Measurements from ENCODE around the gene MGAT4C. TPM values are rescaled to one million over a fixed set of nuclear protein-coding genes. Genes with fewer than 3 reads are reported as not detected.
A peak's percentile ranks its signal among the peaks of the same experiment; 100 is the strongest.

Gene MGAT4C
- total and polyA plus RNA-seq, 12 donors: 0.20 to 12.2 (median 3.6) TPM

DNA sequence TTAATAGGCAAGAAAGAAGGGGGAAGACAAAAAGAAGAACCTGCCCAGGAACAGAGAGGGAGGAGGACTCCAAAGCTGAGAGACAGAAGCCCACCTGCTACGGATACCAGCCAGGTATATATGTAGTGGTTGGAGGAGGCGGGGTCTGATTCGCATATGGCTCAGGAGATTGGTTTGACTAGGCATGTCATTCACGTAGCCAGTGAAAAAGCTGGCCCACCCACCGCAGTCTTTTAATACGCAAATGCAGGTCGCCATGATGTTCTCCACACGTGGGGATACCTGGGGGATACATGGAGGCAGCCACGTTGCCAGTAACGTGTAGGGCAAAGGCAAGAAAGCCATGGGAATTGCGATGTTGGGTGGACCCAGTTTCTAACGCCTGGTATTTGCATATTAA, 308.9 kb downstream of the MGAT4C start:
- ATAC-seq: no peak
- Histone ChIP-seq H3K27me3 (peaks cover 0 to 6% (median 0%) of the 10 kb centered on the region in 7 donors), H3K36me3 (no peaks in the 10 kb centered on the region), H3K4me3 (no peak overlapping the region), H3K9me3 (no peaks in the 10 kb centered on the region), H3K4me1 (no peaks in the 10 kb centered on the region), H3K27ac (no peak overlapping the region)
- intact Hi-C loops (cut with DNase I): no loop called here
- TF ChIP-seq, protein P1, sequence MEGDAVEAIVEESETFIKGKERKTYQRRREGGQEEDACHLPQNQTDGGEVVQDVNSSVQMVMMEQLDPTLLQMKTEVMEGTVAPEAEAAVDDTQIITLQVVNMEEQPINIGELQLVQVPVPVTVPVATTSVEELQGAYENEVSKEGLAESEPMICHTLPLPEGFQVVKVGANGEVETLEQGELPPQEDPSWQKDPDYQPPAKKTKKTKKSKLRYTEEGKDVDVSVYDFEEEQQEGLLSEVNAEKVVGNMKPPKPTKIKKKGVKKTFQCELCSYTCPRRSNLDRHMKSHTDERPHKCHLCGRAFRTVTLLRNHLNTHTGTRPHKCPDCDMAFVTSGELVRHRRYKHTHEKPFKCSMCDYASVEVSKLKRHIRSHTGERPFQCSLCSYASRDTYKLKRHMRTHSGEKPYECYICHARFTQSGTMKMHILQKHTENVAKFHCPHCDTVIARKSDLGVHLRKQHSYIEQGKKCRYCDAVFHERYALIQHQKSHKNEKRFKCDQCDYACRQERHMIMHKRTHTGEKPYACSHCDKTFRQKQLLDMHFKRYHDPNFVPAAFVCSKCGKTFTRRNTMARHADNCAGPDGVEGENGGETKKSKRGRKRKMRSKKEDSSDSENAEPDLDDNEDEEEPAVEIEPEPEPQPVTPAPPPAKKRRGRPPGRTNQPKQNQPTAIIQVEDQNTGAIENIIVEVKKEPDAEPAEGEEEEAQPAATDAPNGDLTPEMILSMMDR (IDR thresholded peaks at IDR 0.05): no peak
- no peak for DNase-seq
- 87 to 90% methylated on average over 12 of the region's 12 CpGs for WGBS, 2 donors

DNA sequence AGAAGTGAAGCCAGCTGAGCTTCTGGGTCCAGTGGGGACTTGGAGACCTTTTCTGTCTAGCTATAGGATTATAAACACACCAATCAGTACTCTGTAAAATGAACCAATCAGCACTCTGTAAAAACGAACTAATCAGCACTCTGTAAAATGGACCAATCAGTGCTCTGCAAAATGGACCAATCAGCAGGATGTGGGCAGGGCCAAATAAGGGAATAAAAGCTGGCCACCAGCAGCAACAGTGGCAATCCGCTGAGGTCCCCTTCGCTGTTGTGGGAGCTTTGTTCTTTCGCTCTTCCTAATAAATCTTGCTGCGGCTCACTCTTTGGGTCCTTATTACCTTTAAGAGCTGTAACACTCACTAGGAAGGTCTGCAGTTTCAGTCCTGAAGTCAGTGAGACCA, 309.8 kb downstream of the MGAT4C start:
- ATAC-seq: no peak
- intact Hi-C loops (cut with DNase I): no loop called here
- 94 to 97% methylated on average over 5 of the region's 5 CpGs for WGBS, 2 donors

DNA sequence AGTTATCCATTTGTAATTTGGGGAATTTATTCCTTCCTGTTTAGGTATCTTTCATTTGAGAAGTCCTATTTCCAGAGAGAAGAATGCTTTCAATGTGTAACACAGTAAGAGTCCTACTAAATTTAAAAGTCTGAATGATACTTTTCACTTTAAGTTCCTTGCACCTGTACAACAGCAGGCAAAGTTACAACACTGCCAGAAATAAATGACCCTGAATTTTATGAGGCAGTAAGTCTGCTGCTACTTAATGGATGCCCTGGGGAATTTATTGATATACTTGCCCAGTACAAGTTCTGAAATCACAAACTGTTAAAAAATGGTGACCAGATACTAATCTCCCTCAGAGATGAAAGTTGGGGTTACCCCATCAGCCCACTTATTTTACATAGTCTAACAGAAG, 329.0 kb downstream of the MGAT4C start:
- Histone ChIP-seq H3K9me3 (no peaks in the 10 kb centered on the region), H3K4me3 (no peak overlapping the region), H3K27me3 (no peaks in the 10 kb centered on the region), H3K36me3 (no peaks in the 10 kb centered on the region), H3K27ac (no peak overlapping the region), H3K4me1 (no peaks in the 10 kb centered on the region)
- intact Hi-C loops (cut with DNase I): loop anchor here in 3 of 10 donors (10.0 kb wide), 3 partner anchors 452 to 1052 kb away; no protein-coding TSS in a partner anchor
- DNase-seq (no peak), ATAC-seq (no peak)
- TF ChIP-seq, protein P1 (IDR thresholded peaks at IDR 0.05): no peak

More for the DNA sequence above, 309.8 kb downstream of the MGAT4C start:
- H3K9me3 ChIP-seq: no peaks in the 10 kb centered on the region
- H3K4me1 ChIP-seq: no peaks in the 10 kb centered on the region
- TF ChIP-seq, protein P1 (IDR thresholded peaks at IDR 0.05): no peak
- H3K36me3 ChIP-seq: no peaks in the 10 kb centered on the region
- DNase-seq: no peak
- H3K27me3 ChIP-seq: peaks cover 0 to 6% (median 0%) of the 10 kb centered on the region in 7 donors
- no peak overlapping the region for H3K27ac ChIP-seq
- H3K4me3 ChIP-seq: no peak overlapping the region

- Histone ChIP-seq H3K4me3 (no peak overlapping the region), H3K27ac (no peak overlapping the region), H3K4me1 (no peaks in the 10 kb centered on the region), H3K9me3 (no peaks in the 10 kb centered on the region), H3K36me3 (no peaks in the 10 kb centered on the region), H3K27me3 (no peaks in the 10 kb centered on the region)
- 89 to 92% methylated on average over 1 of the region's 1 CpG for WGBS, 2 donors
- DNase-seq: no peak
- intact Hi-C loops (cut with DNase I): loop anchor here in 8 of 10 donors (5.0 to 10.0 kb wide), 6 partner anchors 447 to 1049 kb away; no protein-coding TSS in a partner anchor
- no peak for ATAC-seq
- TF ChIP-seq, protein P1 (IDR thresholded peaks at IDR 0.05): peak; percentile 15 to 67 (median 59)
These were observed 332.3 kb downstream of the MGAT4C start for GRCh38 chr12:85923767-85924331.

Measured in heart right ventricle (tissue), 16 donors.